SU-DHL-6 (cell line): ENCODE results near the gene HS6ST1.

Experiments used
- H2AFZ ChIP-seq: fragments of 200-600 bp; sonication (generic); 2 replicates; pipeline ENCODE4 v1.6.1; 2014; ENCODE audit warnings: low read depth, mild to moderate bottlenecking, moderate library complexity, mixed read lengths, antibody characterized with exemption, low read length; ENCODE audit not compliant: severe bottlenecking
- H3F3A ChIP-seq: fragments of 200-600 bp; shearing (Covaris generic); 2 replicates; pipeline ENCODE4 v1.6.0; 2016; ENCODE audit warnings: antibody characterized with exemption, mild to moderate bottlenecking; ENCODE audit not compliant: insufficient read depth
- H3K27ac ChIP-seq: fragments of 200-600 bp; sonication (generic); 2 replicates; pipeline ENCODE4 v1.5.1; 2016; ENCODE audit warnings: low read depth, mild to moderate bottlenecking, low read length, moderate library complexity, mixed read lengths
- H3K27me3 ChIP-seq: fragments of 200-600 bp; sonication (generic), shearing (Covaris generic); 2 replicates; pipeline ENCODE4 v1.6.0; 2014; ENCODE audit warnings: mild to moderate bottlenecking, low read length
- H3K36me3 ChIP-seq: fragments of 200-600 bp; sonication (generic); 2 replicates; pipeline ENCODE4 v1.6.1; 2014; ENCODE audit warnings: mild to moderate bottlenecking, low read length, mixed read lengths
- H3K4me2 ChIP-seq: fragments of 300-600, 200-600 bp; shearing (Covaris generic), sonication (generic); 2 replicates; pipeline ENCODE4 v1.6.0; 2014; ENCODE audit warnings: low read length, low read depth, mild to moderate bottlenecking; ENCODE audit not compliant: poor library complexity, severe bottlenecking
- H3K4me3 ChIP-seq: fragments of 200-600 bp; sonication (generic); 2 replicates; pipeline ENCODE4 v1.5.1; 2014; ENCODE audit warnings: antibody characterized with exemption, low read length, mild to moderate bottlenecking, mixed read lengths; ENCODE audit not compliant: insufficient read depth, poor library complexity, severe bottlenecking
- H3K79me2 ChIP-seq: fragments of 200-600 bp; sonication (generic); 2 replicates; pipeline ENCODE4 v1.6.1; 2014; ENCODE audit warnings: mild to moderate bottlenecking, low read length, moderate library complexity; ENCODE audit not compliant: insufficient read depth
- H3K9ac ChIP-seq: fragments of 200-600 bp; sonication (generic); 2 replicates; pipeline ENCODE4 v1.7.0; 2014; ENCODE audit warnings: mild to moderate bottlenecking, low read length
- H3K9me2 ChIP-seq: fragments of 200-600 bp; sonication (generic); replicated peaks from 2 replicates; pipeline ENCODE4 v1.6.1; 2014; ENCODE audit warnings: low read length; ENCODE audit not compliant: insufficient read depth
- H3K9me3 ChIP-seq: fragments of 200-600 bp; sonication (generic); 2 replicates; pipeline ENCODE4 v1.6.1; 2014; ENCODE audit warnings: low read length, mixed read lengths; ENCODE audit not compliant: insufficient read depth
- H4K20me1 ChIP-seq: fragments of 200-600 bp; sonication (generic); 2 replicates; pipeline ENCODE4 v1.6.1; 2014; ENCODE audit warnings: low read depth, mild to moderate bottlenecking, antibody characterized with exemption, low read length, moderate library complexity, mixed read lengths
- CTCF ChIP-seq: fragments of 200-600 bp; sonication (generic); IDR thresholded peaks from one replicate; pipeline ENCODE4 v1.5.1; 2017; ENCODE audit warnings: antibody characterized with exemption, mild to moderate bottlenecking, low read length, moderate library complexity; ENCODE audit not compliant: insufficient read depth, poor library complexity, severe bottlenecking
- EZH2phosphoT487 ChIP-seq: fragments of 200-600 bp; sonication (generic), shearing (Covaris generic); conservative IDR thresholded peaks from 2 replicates; pipeline ENCODE4 v1.6.1; 2018; ENCODE audit warnings: mild to moderate bottlenecking, antibody characterized with exemption, low read length, moderate library complexity, mixed read lengths

Gene HS6ST1

DNA sequence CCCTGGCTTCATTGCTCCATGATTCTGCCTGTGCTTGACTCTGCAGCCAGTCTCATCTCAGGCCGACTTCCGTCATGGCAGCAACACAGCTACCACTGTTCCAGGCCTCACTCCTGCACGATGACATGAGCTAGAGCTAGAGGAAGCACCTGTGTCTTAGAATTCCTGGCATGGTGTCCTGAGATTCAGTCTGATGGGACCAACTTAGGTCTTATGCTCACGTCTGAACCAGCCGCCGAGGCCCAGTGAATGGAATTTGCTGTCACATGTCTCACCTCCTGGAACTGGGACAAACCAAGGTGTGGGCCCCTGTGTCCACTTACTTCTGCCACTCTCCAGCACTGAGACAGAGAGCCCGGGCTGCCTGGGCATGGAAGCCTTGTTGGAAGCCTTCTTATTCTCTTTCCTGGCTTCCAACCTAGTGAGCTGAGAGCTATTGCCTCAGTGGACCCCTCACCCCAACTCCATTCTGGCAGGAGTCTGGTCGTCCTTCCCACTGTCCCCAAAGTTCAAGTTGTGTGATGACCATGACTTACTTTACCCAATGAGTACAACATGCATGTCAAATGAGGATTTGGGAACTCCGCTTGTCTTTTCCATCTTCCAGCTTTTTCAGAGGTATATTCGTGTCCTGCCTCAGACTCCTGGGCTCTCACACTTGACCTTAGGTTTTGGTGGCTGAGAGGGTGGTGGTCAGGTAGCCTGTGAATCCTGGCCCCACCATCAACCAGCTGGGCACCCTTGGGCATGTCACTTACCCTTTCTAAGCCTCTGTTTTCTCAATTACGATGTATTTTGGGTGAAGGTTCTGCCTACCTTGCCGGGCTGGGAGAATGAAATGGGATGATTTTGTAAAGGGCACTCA, 39.1 kb upstream of the HS6ST1 start:
- H3K4me3 ChIP-seq, result no peak overlapping the region
- TF ChIP-seq EZH2phosphoT487 (no peak), CTCF (no peak)
- H3K79me2 ChIP-seq, result no peaks in the 10 kb centered on the region
- no peaks in the 10 kb centered on the region for H3K27me3 ChIP-seq
- H2AFZ ChIP-seq, result no peak overlapping the region
- no peaks in the 10 kb centered on the region for H3F3A ChIP-seq
- H3K9me3 ChIP-seq, result no peaks in the 10 kb centered on the region
- H3K9me2 ChIP-seq, result no peaks in the 10 kb centered on the region
- H3K4me2 ChIP-seq, result no peak overlapping the region
- no peak overlapping the region for H3K27ac ChIP-seq
- H3K9ac ChIP-seq, result no peak overlapping the region
- no peaks in the 10 kb centered on the region for H4K20me1 ChIP-seq
- H3K36me3 ChIP-seq, result no peaks in the 10 kb centered on the region

- TF ChIP-seq CTCF (no peak), EZH2phosphoT487 (no peak)
- no peak overlapping the region for H3K9ac ChIP-seq
These were observed 37.5 kb upstream of the HS6ST1 start for GRCh38 chr2:128356127-128356526.

DNA sequence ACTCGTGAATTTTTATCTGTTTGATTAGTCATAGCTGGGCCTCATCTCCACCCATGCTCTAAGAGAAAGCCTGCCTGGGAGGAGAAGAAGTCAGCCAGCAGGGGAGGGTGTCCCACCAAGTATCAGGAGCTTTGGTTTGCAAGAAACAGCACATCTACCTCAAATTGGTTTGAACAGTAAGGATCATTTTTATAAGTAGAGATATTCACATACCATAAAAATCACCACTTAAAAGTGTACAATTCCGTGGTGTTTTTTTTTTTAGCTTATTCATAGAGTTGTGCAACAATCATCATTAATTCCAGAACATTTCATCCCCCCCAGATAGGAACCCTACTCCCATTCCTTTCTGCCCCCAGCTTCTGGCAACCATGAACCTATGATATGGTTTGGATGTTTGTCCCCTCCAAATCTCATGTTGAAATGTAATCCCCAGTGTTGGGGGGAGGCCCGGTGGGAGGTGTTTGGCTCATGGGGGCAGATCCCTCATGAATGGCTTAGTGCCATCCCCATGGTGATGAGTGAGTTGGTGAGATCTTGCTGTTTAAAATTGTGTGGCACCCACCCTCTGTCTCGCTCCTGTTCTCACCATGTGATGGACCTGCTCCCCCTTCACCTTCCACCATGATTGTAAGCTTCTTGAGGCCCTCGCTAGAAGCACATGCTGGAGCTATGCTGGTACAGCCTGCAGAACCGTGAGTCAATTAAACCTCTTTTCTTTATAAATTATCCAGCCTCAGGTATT, 36.2 kb upstream of the HS6ST1 start:
- Histone ChIP-seq H3K27me3 (no peaks in the 10 kb centered on the region), H3K4me3 (no peak overlapping the region), H3K9me3 (no peaks in the 10 kb centered on the region), H3K9ac (no peak overlapping the region), H4K20me1 (no peaks in the 10 kb centered on the region), H3K27ac (no peak overlapping the region), H3F3A (no peaks in the 10 kb centered on the region), H3K36me3 (no peaks in the 10 kb centered on the region), H2AFZ (no peak overlapping the region), H3K4me2 (no peak overlapping the region), H3K9me2 (no peaks in the 10 kb centered on the region), H3K79me2 (no peaks in the 10 kb centered on the region)
- TF ChIP-seq CTCF (no peak), EZH2phosphoT487 (no peak)

More at GRCh38 chr2:128356127-128356526, 37.5 kb upstream of the HS6ST1 start:
- Histone ChIP-seq H3K9me3 (no peaks in the 10 kb centered on the region), H3K4me2 (no peak overlapping the region), H3F3A (no peaks in the 10 kb centered on the region), H3K4me3 (no peak overlapping the region), H4K20me1 (no peaks in the 10 kb centered on the region), H3K27me3 (no peaks in the 10 kb centered on the region), H3K79me2 (no peaks in the 10 kb centered on the region), H3K27ac (no peak overlapping the region), H2AFZ (no peak overlapping the region), H3K36me3 (no peaks in the 10 kb centered on the region), H3K9me2 (no peaks in the 10 kb centered on the region)
